Sigmoid colon (tissue), 7 donors: ENCODE results near the gene SUSD6. TPM values are rescaled to one million over a fixed set of nuclear protein-coding genes. Genes with fewer than 3 reads are reported as not detected.

ENCODE experiments used
- DNase-seq: peaks from one replicate; pipeline ENCODE4 v3.0.0-alpha.2; 2019
- H3K27ac ChIP-seq, 4 donors: fragments of 200-600 bp; sonication (generic); one replicate each; pipeline ENCODE4 v1.5.1; 2016 to 2019; ENCODE audit warnings: mild to moderate bottlenecking in 1 of 4
- H3K27me3 ChIP-seq, 3 donors: fragments of 200-600 bp; sonication (generic); one replicate each; pipeline ENCODE4 v1.5.1; 2019; ENCODE audit warnings: mild to moderate bottlenecking in 1 of 3
- H3K36me3 ChIP-seq, 4 donors: fragments of 200-600 bp; sonication (generic); one replicate each; pipeline ENCODE4 v1.5.1; 2016 to 2019
- H3K4me1 ChIP-seq, 4 donors: fragments of 200-600 bp; sonication (generic); one replicate each; pipeline ENCODE4 v1.5.1; 2017 to 2019
- H3K4me3 ChIP-seq, 4 donors: fragments of 200-600 bp; sonication (generic); one replicate each; pipeline ENCODE4 v1.5.1; 2017 to 2019; ENCODE audit warnings: mild to moderate bottlenecking in 2 of 4, moderate library complexity in 1 of 4
- H3K9me3 ChIP-seq, 4 donors: fragments of 200-600 bp in 3 of 4; sonication (generic) in 3 of 4; one replicate each; pipeline versions ENCODE4 v1.5.1 to v1.6.1; 2013 to 2019
- EP300 ChIP-seq, 4 donors: sonication (generic); formaldehyde crosslinking; IDR thresholded peaks; one replicate each; pipeline ENCODE4 v1.6.1; 2017; ENCODE audit warnings: antibody characterized with exemption in 4 of 4
- POLR2A ChIP-seq, 2 donors: fragments of 450-650 bp; IDR thresholded peaks; one replicate each; pipeline ENCODE4 v1.6.1; 2016; ENCODE audit warnings: antibody characterized with exemption in 2 of 2, mild to moderate bottlenecking in 2 of 2, moderate library complexity in 2 of 2
- POLR2AphosphoS5 ChIP-seq, 4 donors: sonication (generic); formaldehyde crosslinking; IDR thresholded peaks; one replicate each; pipeline ENCODE4 v1.6.1; 2017; ENCODE audit warnings: antibody characterized with exemption in 4 of 4
- WGBS, 2 donors: extraction: QIAGEN DNeasy Blood & Tissue Kit; methylation state at CpG; one replicate each; pipeline ENCODE4 v1.1.7; 2013; 5-methylcytosine and 5-hydroxymethylcytosine counted together
- intact Hi-C: fragments of 100-400 bp; cut with DNase I; formaldehyde crosslinking; loops from one replicate; pipeline ENCODE4 v1.15.1; 2023
- polyA plus RNA-seq, 3 donors: library from polyadenylated mRNA; stranded (reverse); fragments of 200-250 nt; gene quantifications; one replicate each; pipeline ENCODE4 v1.2.3, GENCODE V29; 2013
- total RNA-seq, 4 donors: library from RNA; depleted of rRNA; stranded (reverse); fragments of >200 nt; gene quantifications; one replicate each; pipeline ENCODE4 v1.1.0, GENCODE V29; 2016
- TF ChIP-seq, protein P1 (sequence below), 4 experiments: fragments of 450-650 bp in 3 of 4; fragments of 200-600 bp in 1 of 4; IDR thresholded peaks; one replicate each; pipeline ENCODE4 v1.5.1; 2016 to 2019; ENCODE audit warnings: antibody characterized with exemption in 4 of 4, mild to moderate bottlenecking in 3 of 4, moderate library complexity in 2 of 4
- donor health status: healthy with polysubstance abuse.
- donor health status: Bipolar disorder and iron deficiency.
- donor health status: healthy.

The SUSD6 gene
- total and polyA plus RNA-seq, 7 donors, result 5.4 to 62.0 (median 13.9) TPM

DNA sequence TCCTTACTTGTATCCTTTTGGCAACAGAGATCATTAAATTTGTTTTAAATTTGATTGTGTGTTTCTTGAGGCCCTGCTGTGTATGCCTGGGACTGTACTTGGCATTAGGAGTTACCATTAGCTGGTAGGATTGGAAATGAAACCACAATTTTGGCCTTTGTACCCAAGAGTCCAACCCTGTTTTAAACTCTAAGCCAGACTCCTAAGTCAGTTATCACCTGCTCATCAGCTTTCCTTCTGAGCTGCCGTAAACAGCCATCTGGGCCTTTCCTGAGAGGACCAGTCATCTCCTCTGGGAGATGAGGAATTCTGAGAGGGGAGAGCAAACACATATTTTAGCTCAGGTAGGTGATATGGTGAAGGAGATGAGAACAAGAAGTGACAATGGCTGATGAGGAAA is 81.2 kb downstream of the SUSD6 start:
- no peaks in the 10 kb centered on the region for H3K27me3 ChIP-seq
- H3K36me3 ChIP-seq, result no peaks in the 10 kb centered on the region
- H3K4me3 ChIP-seq, result no peak overlapping the region
- no peak for DNase-seq
- peaks cover 0 to 61% (median 42%) of the 10 kb centered on the region in 4 donors for H3K4me1 ChIP-seq
- TF ChIP-seq, protein P1, sequence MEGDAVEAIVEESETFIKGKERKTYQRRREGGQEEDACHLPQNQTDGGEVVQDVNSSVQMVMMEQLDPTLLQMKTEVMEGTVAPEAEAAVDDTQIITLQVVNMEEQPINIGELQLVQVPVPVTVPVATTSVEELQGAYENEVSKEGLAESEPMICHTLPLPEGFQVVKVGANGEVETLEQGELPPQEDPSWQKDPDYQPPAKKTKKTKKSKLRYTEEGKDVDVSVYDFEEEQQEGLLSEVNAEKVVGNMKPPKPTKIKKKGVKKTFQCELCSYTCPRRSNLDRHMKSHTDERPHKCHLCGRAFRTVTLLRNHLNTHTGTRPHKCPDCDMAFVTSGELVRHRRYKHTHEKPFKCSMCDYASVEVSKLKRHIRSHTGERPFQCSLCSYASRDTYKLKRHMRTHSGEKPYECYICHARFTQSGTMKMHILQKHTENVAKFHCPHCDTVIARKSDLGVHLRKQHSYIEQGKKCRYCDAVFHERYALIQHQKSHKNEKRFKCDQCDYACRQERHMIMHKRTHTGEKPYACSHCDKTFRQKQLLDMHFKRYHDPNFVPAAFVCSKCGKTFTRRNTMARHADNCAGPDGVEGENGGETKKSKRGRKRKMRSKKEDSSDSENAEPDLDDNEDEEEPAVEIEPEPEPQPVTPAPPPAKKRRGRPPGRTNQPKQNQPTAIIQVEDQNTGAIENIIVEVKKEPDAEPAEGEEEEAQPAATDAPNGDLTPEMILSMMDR (IDR thresholded peaks at IDR 0.05), result no peak
- no peak for TF ChIP-seq POLR2AphosphoS5 (IDR thresholded peaks at IDR 0.05)
- no peak for TF ChIP-seq EP300 (IDR thresholded peaks at IDR 0.05)
- TF ChIP-seq POLR2A (IDR thresholded peaks at IDR 0.05), result no peak
- no peaks in the 10 kb centered on the region for H3K9me3 ChIP-seq
- intact Hi-C loops, result no loop called here
- H3K27ac ChIP-seq, result peak overlapping the region in 2 of 4 donors; percentile 58 to 66
- WGBS, 2 donors, result 23 to 59% methylated on average over 1 of the region's 1 CpG

DNA sequence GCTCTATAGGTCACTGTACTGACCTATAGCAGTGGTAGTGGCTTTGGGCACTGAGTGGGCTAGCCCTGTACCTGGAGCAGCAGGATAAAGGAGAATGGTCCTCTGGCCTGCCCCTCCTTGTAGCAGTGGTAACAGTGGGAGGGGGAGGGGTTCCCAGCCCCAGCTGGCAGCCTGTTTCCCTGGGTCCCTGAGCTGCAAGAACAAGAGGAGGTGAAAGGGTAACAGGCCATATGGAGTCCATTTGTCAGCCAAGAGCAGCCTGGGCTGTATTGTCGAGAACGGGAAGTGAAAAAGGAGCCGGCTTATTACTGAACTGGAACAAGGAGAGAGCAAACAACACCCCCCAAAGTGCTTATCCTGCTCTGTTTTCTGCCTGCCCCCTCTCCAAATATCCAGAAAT is 81.7 kb downstream of the SUSD6 start:
- DNase-seq, result no peak

DNA sequence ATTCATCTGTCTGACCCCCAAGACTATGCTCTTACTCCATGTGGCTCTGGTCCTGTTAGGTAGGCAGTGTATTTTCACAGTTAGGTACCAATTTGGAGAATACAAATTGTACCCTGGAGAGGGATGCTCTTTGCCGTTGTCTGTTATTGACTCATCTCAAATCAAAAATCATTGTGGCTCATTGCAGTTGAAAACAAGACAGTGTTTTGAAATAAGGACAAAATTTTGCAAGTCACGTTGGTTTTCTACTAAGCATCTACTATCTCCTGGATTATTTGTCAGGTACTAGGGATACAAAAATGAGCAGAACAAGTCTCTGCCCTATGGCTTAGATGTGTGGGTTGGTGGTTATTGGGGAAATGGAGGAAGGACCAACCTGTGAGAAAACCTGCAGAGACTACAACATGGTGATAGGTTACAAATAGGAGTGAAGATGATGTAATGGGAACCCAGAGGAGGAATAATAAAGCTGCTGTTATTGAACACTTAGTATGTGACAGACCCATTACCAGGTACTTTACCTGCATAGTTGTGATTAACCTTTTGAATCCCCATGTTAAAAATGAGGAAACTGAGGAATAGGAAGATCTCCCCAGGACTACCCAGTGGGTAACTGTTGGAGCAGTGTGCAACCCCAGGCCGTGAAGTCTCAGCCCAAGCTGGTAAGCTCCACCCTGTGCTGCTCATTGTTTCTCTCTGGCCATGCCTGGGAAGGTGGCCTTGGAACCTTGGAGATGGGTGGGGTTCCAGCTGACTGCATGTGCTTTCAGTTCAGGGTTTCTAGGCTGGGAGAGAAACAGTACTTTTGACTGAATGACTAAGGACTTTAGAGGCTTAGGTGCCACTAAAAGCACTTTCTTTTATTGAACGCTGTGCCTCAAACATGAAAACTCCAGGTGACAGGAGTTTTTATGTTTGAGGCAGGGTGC is 82.7 kb downstream of the SUSD6 start:
- peak overlapping the region in 2 of 4 donors; percentile 58 to 66 for H3K27ac ChIP-seq
- 41 to 58% methylated on average over 4 of the region's 4 CpGs for WGBS, 2 donors
- H3K36me3 ChIP-seq, result no peaks in the 10 kb centered on the region
- no peak overlapping the region for H3K4me3 ChIP-seq
- intact Hi-C loops, result no loop called here
- H3K4me1 ChIP-seq, result peaks cover 0 to 64% (median 42%) of the 10 kb centered on the region in 4 donors
- TF ChIP-seq, protein P1 (IDR thresholded peaks at IDR 0.05), result no peak
- no peak for TF ChIP-seq EP300 (IDR thresholded peaks at IDR 0.05)
- TF ChIP-seq POLR2AphosphoS5 (IDR thresholded peaks at IDR 0.05), result no peak
- TF ChIP-seq POLR2A (IDR thresholded peaks at IDR 0.05), result no peak
- H3K27me3 ChIP-seq, result no peaks in the 10 kb centered on the region
- DNase-seq, result no peak
- H3K9me3 ChIP-seq, result no peaks in the 10 kb centered on the region

More for the DNA sequence above, 81.7 kb downstream of the SUSD6 start:
- no peaks in the 10 kb centered on the region for H3K36me3 ChIP-seq
- no peaks in the 10 kb centered on the region for H3K9me3 ChIP-seq
- TF ChIP-seq POLR2AphosphoS5 (IDR thresholded peaks at IDR 0.05), result no peak
- TF ChIP-seq, protein P1 (IDR thresholded peaks at IDR 0.05), result no peak
- no peak for TF ChIP-seq EP300 (IDR thresholded peaks at IDR 0.05)
- TF ChIP-seq POLR2A (IDR thresholded peaks at IDR 0.05), result no peak
- peak overlapping the region in 3 of 4 donors; percentile 16 to 66 (median 58) for H3K27ac ChIP-seq
- no peaks in the 10 kb centered on the region for H3K27me3 ChIP-seq
- peaks cover 0 to 66% (median 42%) of the 10 kb centered on the region in 4 donors for H3K4me1 ChIP-seq
- intact Hi-C loops, result no loop called here
- no peak overlapping the region for H3K4me3 ChIP-seq
- WGBS, 2 donors, result 10 to 20% methylated on average over 3 of the region's 3 CpGs

DNA sequence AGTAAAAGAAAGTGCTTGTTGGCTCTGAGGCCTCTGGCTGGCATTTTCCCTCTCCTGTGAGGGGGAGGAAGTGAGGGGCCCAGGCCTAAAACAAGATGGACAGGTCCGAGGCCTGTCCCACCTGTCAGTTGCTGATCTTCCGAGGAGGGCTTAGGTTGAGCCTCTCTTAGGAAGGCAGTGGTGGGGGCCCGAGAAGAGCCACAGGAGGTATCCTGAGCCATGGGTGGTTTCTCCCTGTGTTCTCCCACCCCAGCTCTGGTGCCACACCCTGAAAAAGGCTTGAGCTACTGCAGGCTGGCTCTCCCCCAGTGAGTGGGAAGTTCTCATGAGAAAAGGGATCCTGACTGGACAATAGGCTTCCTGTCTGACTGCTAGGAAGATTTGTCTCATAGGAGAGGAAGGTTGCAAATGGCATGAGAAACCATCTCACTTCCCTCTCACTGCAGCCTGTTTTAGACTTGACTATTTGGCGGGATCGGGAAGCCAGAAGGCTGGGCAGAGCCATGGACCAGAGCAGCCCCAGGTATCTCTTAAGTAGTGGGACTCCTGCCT is 83.4 kb downstream of the SUSD6 start:
- peak overlapping the region; percentile 50 to 66 (median 58) for H3K27ac ChIP-seq
- no peak for DNase-seq
- WGBS, 2 donors, result 40 to 63% methylated on average over 5 of the region's 5 CpGs
- H3K9me3 ChIP-seq, result no peaks in the 10 kb centered on the region
- H3K36me3 ChIP-seq, result no peaks in the 10 kb centered on the region
- no peak overlapping the region for H3K4me3 ChIP-seq
- intact Hi-C loops, result no loop called here
- H3K4me1 ChIP-seq, result peaks cover 0 to 64% (median 42%) of the 10 kb centered on the region in 4 donors
- TF ChIP-seq POLR2A (IDR thresholded peaks at IDR 0.05) (no peak), EP300 (IDR thresholded peaks at IDR 0.05) (no peak), POLR2AphosphoS5 (IDR thresholded peaks at IDR 0.05) (no peak)
- TF ChIP-seq, protein P1 (IDR thresholded peaks at IDR 0.05), result no peak
- no peaks in the 10 kb centered on the region for H3K27me3 ChIP-seq
